ENCODE data around the gene TNFRSF21.

Gene TNFRSF21

GRCh38 chr6:47292944-47293343, 16.8 kb downstream of the TNFRSF21 start:
- no peaks in the 10 kb centered on the region for H3K9me3 ChIP-seq (replicated peaks; ENCODE audit: insufficient read depth, low read length)
- no peaks in the 10 kb centered on the region for H3K9me2 ChIP-seq (replicated peaks; ENCODE audit: insufficient read depth, low read length)
- no peaks in the 10 kb centered on the region for H3F3A ChIP-seq (ENCODE audit: insufficient read depth, low read length)
- H3K9ac ChIP-seq (ENCODE audit: low read length): no peak overlapping the region
- H3K27ac ChIP-seq (ENCODE audit: low read length): no peak overlapping the region
- H3K4me1 ChIP-seq (ENCODE audit: low read length): no peaks in the 10 kb centered on the region
- no peaks in the 10 kb centered on the region for H4K20me1 ChIP-seq (ENCODE audit: insufficient read depth, low read length)
- no peaks in the 10 kb centered on the region for H3K79me2 ChIP-seq (ENCODE audit: low read length)
- H3K4me3 ChIP-seq (ENCODE audit: low read length): no peak overlapping the region
- no peaks in the 10 kb centered on the region for H3K27me3 ChIP-seq (replicated peaks; ENCODE audit: insufficient read depth, low read length)
- DNase-seq: no peak
- H2AFZ ChIP-seq (ENCODE audit: low read length): no peak overlapping the region
- no peak overlapping the region for H3K4me2 ChIP-seq (ENCODE audit: low read depth, low read length)
- H3K36me3 ChIP-seq (replicated peaks; ENCODE audit: insufficient read depth, low read length): no peaks in the 10 kb centered on the region
- TF ChIP-seq EZH2 (optimal IDR thresholded peaks at IDR 0.05; ENCODE audit: low read depth, low read length): no peak
- no peak for TF ChIP-seq EZH2phosphoT487 (IDR thresholded peaks at IDR 0.05; ENCODE audit: low read length)

GRCh38 chr6:47292027-47292426, 17.7 kb downstream of the TNFRSF21 start:
- no peak overlapping the region for H2AFZ ChIP-seq (ENCODE audit: low read length)
- H3K4me1 ChIP-seq (ENCODE audit: low read length): no peaks in the 10 kb centered on the region
- H3F3A ChIP-seq (ENCODE audit: insufficient read depth, low read length): no peaks in the 10 kb centered on the region
- H3K9me3 ChIP-seq (replicated peaks; ENCODE audit: insufficient read depth, low read length): no peaks in the 10 kb centered on the region
- no peaks in the 10 kb centered on the region for H3K79me2 ChIP-seq (ENCODE audit: low read length)
- TF ChIP-seq EZH2 (optimal IDR thresholded peaks at IDR 0.05; ENCODE audit: low read depth, low read length): no peak
- TF ChIP-seq EZH2phosphoT487 (IDR thresholded peaks at IDR 0.05; ENCODE audit: low read length): no peak
- no peak for TF ChIP-seq CTCF (IDR thresholded peaks at IDR 0.05; ENCODE audit: low read length)
- no peak overlapping the region for H3K4me2 ChIP-seq (ENCODE audit: low read depth, low read length)
- H3K27me3 ChIP-seq (replicated peaks; ENCODE audit: insufficient read depth, low read length): no peaks in the 10 kb centered on the region
- H3K9me2 ChIP-seq (replicated peaks; ENCODE audit: insufficient read depth, low read length): no peaks in the 10 kb centered on the region
- no peaks in the 10 kb centered on the region for H3K36me3 ChIP-seq (replicated peaks; ENCODE audit: insufficient read depth, low read length)
- no peak overlapping the region for H3K27ac ChIP-seq (ENCODE audit: low read length)
- H3K4me3 ChIP-seq (ENCODE audit: low read length): no peak overlapping the region
- no peak for DNase-seq
- H3K9ac ChIP-seq (ENCODE audit: low read length): no peak overlapping the region
- H4K20me1 ChIP-seq (ENCODE audit: insufficient read depth, low read length): no peaks in the 10 kb centered on the region

- no peaks in the 10 kb centered on the region for H3K79me2 ChIP-seq (ENCODE audit: low read length)
- H3F3A ChIP-seq (ENCODE audit: insufficient read depth, low read length): no peaks in the 10 kb centered on the region
Observed at GRCh38 chr6:47290124-47290834, 19.4 kb downstream of the TNFRSF21 start.

More at GRCh38 chr6:47290124-47290834, 19.4 kb downstream of the TNFRSF21 start:
- Histone ChIP-seq H3K4me3 (ENCODE audit: low read length) (no peak overlapping the region), H2AFZ (ENCODE audit: low read length) (no peak overlapping the region), H3K9me3 (replicated peaks; ENCODE audit: insufficient read depth, low read length) (no peaks in the 10 kb centered on the region), H4K20me1 (ENCODE audit: insufficient read depth, low read length) (no peaks in the 10 kb centered on the region), H3K27me3 (replicated peaks; ENCODE audit: insufficient read depth, low read length) (no peaks in the 10 kb centered on the region), H3K36me3 (replicated peaks; ENCODE audit: insufficient read depth, low read length) (no peaks in the 10 kb centered on the region), H3K4me2 (ENCODE audit: low read depth, low read length) (no peak overlapping the region), H3K27ac (ENCODE audit: low read length) (no peak overlapping the region), H3K4me1 (ENCODE audit: low read length) (no peaks in the 10 kb centered on the region), H3K9ac (ENCODE audit: low read length) (no peak overlapping the region), H3K9me2 (replicated peaks; ENCODE audit: insufficient read depth, low read length) (no peaks in the 10 kb centered on the region)
- no peak for DNase-seq
- TF ChIP-seq EZH2 (optimal IDR thresholded peaks at IDR 0.05; ENCODE audit: low read depth, low read length): no peak
- no peak for TF ChIP-seq EZH2phosphoT487 (IDR thresholded peaks at IDR 0.05; ENCODE audit: low read length)
- no peak for TF ChIP-seq CTCF (IDR thresholded peaks at IDR 0.05; ENCODE audit: low read length)
